Esophagus muscularis mucosa (tissue), 4 donors: ENCODE results near the gene ANKRD16. TPM values are rescaled to one million over a fixed set of nuclear protein-coding genes. Genes with fewer than 3 reads are reported as not detected.

Experiments used
- DNase-seq: peaks from one replicate; pipeline ENCODE4 v3.0.0-alpha.2; 2017; ENCODE audit errors: extremely low spot score
- H3K27ac ChIP-seq, 4 donors: fragments of 200-600 bp; sonication (generic); replicated peaks in 1 of 4; 1 replicate in 3 of 4; 2 replicates in 1 of 4; pipeline ENCODE4 v1.5.1; 2016 to 2019; ENCODE audit warnings: mild to moderate bottlenecking in 1 of 4
- H3K27me3 ChIP-seq, 4 donors: fragments of 200-600 bp; sonication (generic); one replicate each; pipeline versions ENCODE4 v1.5.1 to v1.6.0; 2016 to 2019
- H3K36me3 ChIP-seq, 4 donors: fragments of 200-600 bp; sonication (generic); one replicate each; pipeline ENCODE4 v1.5.1; 2016 to 2019
- H3K4me1 ChIP-seq, 4 donors: fragments of 200-600 bp; sonication (generic); one replicate each; pipeline ENCODE4 v1.5.1; 2016 to 2019
- H3K4me3 ChIP-seq, 4 donors: fragments of 200-600 bp; sonication (generic); 1 replicate in 2 of 4; 2 replicates in 2 of 4; pipeline ENCODE4 v1.5.1; 2016 to 2019; ENCODE audit warnings: mild to moderate bottlenecking in 4 of 4, moderate library complexity in 1 of 4
- H3K9me3 ChIP-seq, 4 donors: fragments of 200-600 bp; sonication (generic); 1 replicate in 3 of 4; 2 replicates in 1 of 4; pipeline ENCODE4 v1.5.1; 2016 to 2019
- EP300 ChIP-seq: sonication (generic); formaldehyde crosslinking; IDR thresholded peaks from one replicate; pipeline ENCODE4 v1.6.1; 2017; ENCODE audit warnings: antibody characterized with exemption
- POLR2A ChIP-seq: fragments of 450-650 bp; IDR thresholded peaks from one replicate; pipeline ENCODE4 v1.6.1; 2017; ENCODE audit warnings: antibody characterized with exemption, moderate library complexity, mild to moderate bottlenecking, low read depth
- POLR2AphosphoS5 ChIP-seq, 2 donors: sonication (generic); formaldehyde crosslinking; IDR thresholded peaks; one replicate each; pipeline ENCODE4 v1.6.1; 2017; ENCODE audit warnings: antibody characterized with exemption in 2 of 2
- WGBS: methylation state at CpG from one replicate; pipeline ENCODE4 v1.1.5; 2018; 5-methylcytosine and 5-hydroxymethylcytosine counted together
- intact Hi-C: fragments of 100-400 bp; cut with DNase I; formaldehyde crosslinking; loops from one replicate; pipeline ENCODE4 v1.15.1; 2023
- total RNA-seq, 4 donors: library from RNA; depleted of rRNA; stranded (reverse); fragments of >200 nt; gene quantifications; one replicate each; pipeline versions ENCODE4 v1.1.0 to v1.2.1, GENCODE V29; 2016
- TF ChIP-seq, protein P1 (sequence below), 3 experiments: fragments of 200-600 bp in 2 of 3; fragments of 450-650 bp in 1 of 3; sonication (generic) in 2 of 3; IDR thresholded peaks; one replicate each; pipeline ENCODE4 v1.5.1; 2017 to 2019; ENCODE audit warnings: antibody characterized with exemption in 3 of 3, mild to moderate bottlenecking in 2 of 3, moderate library complexity in 1 of 3

ANKRD16 gene
- total RNA-seq, result 1 to 10 TPM; 5.1 to 9.0 (median 5.9) TPM

DNA sequence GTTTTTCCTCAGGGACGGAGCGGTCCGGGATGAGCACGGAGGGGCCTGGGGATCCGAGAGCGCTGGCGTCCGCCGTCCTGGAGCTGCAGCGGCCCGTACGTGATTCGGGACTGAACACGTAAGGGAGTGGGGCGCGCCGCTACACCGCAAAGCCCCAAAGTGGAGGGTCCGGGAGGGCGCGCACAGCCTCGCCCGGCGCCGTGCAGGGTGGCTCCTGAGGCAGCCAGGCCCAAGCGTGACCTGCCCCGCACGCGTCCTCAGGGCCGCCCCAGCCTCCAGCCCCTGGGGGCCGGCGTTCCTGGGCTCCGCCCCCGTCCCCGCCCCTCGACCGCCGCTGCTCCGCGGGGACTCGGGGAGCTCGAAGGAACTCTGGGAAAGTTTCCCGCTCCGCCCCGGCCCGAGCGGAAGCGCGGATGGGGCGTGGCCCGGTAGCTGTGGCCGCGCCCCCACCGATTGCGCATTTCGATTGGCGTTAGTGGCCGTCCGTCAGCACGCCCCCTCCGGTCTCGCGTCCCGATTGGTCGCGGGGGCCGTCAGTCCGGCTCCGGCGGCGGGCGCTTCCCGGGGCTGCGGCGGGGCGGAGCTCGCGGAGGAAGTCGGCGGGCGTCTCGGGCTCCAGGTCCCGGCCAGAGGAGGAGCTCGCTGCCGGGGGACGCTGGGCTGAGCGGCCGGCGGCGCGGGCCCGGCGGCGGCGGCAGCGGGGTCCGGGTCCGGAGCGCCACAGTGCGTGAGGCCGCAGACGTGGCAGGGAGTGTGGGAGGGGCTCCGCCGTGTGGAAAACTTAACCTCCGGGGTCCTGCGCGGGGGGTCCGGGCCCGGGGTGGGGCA is at the start of gene ANKRD16, which contains the start of gene FBH1:
Gene ANKRD16 (minus strand): TSS at position 270 of the 828 bp plus-strand sequence. CDS start 539 bp downstream, outside the sequence.
Gene FBH1 (plus strand): TSS at position 620 of the 828 bp plus-strand sequence. CDS start 103 bp downstream, at position 723.
- Histone ChIP-seq H3K4me1 (peaks cover 39 to 56% (median 48%) of the 10 kb centered on the region in 4 donors), H3K36me3 (peaks cover 7 to 39% (median 18%) of the 10 kb centered on the region in 4 donors), H3K4me3 (peak within 1 kb of the TSS; percentile 84 to 94 (median 90)), H3K27ac (peak within 1 kb of the TSS; percentile 80 to 93 (median 90)), H3K27me3 (no peaks in the 10 kb centered on the region), H3K9me3 (no peaks in the 10 kb centered on the region)
- intact Hi-C loops, result loop anchor here (5.0 kb wide), 1 partner anchor 78 kb away; the partner anchor contains the start of gene GDI2
- WGBS, result under 1% methylated on average over 34 of the region's 109 CpGs
- TF ChIP-seq POLR2AphosphoS5 (IDR thresholded peaks at IDR 0.05), result peak; percentile 84 to 88
- no peak for TF ChIP-seq EP300
- peak; percentile 52 for TF ChIP-seq POLR2A
- TF ChIP-seq, protein P1, sequence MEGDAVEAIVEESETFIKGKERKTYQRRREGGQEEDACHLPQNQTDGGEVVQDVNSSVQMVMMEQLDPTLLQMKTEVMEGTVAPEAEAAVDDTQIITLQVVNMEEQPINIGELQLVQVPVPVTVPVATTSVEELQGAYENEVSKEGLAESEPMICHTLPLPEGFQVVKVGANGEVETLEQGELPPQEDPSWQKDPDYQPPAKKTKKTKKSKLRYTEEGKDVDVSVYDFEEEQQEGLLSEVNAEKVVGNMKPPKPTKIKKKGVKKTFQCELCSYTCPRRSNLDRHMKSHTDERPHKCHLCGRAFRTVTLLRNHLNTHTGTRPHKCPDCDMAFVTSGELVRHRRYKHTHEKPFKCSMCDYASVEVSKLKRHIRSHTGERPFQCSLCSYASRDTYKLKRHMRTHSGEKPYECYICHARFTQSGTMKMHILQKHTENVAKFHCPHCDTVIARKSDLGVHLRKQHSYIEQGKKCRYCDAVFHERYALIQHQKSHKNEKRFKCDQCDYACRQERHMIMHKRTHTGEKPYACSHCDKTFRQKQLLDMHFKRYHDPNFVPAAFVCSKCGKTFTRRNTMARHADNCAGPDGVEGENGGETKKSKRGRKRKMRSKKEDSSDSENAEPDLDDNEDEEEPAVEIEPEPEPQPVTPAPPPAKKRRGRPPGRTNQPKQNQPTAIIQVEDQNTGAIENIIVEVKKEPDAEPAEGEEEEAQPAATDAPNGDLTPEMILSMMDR (IDR thresholded peaks at IDR 0.05), result peak in 1 of 3 experiments; percentile 19
- DNase-seq, result peak; percentile 99

DNA sequence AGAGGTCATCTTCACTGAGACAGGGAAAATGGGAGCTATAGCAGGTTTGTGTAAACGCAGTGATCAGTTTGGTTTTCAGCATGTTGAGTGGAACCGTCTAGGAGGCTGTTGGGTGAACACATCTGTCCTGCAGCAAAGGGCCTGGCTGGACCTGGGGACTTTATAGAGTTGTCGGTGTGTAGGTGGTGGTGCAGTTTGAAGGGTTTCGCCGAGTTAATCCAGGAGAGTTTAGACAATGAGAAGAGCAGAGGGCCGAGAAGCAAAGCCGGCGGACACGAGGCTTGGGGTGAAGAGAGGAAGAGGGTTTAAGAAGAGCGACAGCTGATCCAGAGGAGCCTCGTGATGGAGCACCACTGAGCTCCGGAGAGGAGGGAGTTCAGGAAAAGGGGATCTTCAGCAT is 48.6 kb upstream of the ANKRD16 start:
- Histone ChIP-seq H3K27me3 (no peaks in the 10 kb centered on the region), H3K4me1 (peaks cover 7 to 19% (median 18%) of the 10 kb centered on the region in 4 donors), H3K4me3 (no peak overlapping the region), H3K36me3 (peaks cover 25 to 56% (median 47%) of the 10 kb centered on the region in 4 donors), H3K27ac (no peak overlapping the region), H3K9me3 (no peaks in the 10 kb centered on the region)
- 88% methylated on average over 12 of the region's 12 CpGs for WGBS
- DNase-seq, result no peak
- TF ChIP-seq, protein P1 (IDR thresholded peaks at IDR 0.05), result no peak
- no peak for TF ChIP-seq EP300
- no peak for TF ChIP-seq POLR2A
- no peak for TF ChIP-seq POLR2AphosphoS5 (IDR thresholded peaks at IDR 0.05)
- intact Hi-C loops, result no loop called here

DNA sequence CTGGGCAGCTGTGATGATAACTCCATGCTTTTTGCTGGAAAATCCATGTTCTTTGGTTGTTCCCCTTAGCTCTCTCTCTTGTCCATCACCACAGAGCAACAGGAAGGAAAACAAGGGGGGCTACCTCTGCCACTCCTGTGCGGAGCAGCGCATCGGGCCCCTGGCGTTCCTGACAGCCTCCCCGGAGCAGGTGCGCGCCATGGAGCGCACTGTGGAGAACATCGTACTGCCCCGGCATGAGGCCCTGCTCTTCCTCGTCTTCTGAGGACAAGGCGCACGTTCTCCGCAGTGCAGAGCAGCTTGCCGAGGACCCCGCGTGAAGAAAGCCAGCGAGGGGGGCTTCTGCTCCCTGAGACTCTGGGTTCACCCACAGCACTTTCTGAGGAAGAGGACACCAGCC is 47.3 kb upstream of the ANKRD16 start:
- no peak for DNase-seq
- Histone ChIP-seq H3K4me1 (peaks cover 0 to 14% (median 8%) of the 10 kb centered on the region in 4 donors), H3K27ac (no peak overlapping the region), H3K27me3 (no peaks in the 10 kb centered on the region), H3K36me3 (peaks cover 25 to 69% (median 58%) of the 10 kb centered on the region in 4 donors), H3K4me3 (no peak overlapping the region), H3K9me3 (no peaks in the 10 kb centered on the region)
- TF ChIP-seq, protein P1 (IDR thresholded peaks at IDR 0.05), result no peak
- TF ChIP-seq EP300 (no peak), POLR2AphosphoS5 (IDR thresholded peaks at IDR 0.05) (no peak), POLR2A (no peak)
- intact Hi-C loops, result no loop called here
- WGBS, result 95% methylated on average over 18 of the region's 18 CpGs

DNA sequence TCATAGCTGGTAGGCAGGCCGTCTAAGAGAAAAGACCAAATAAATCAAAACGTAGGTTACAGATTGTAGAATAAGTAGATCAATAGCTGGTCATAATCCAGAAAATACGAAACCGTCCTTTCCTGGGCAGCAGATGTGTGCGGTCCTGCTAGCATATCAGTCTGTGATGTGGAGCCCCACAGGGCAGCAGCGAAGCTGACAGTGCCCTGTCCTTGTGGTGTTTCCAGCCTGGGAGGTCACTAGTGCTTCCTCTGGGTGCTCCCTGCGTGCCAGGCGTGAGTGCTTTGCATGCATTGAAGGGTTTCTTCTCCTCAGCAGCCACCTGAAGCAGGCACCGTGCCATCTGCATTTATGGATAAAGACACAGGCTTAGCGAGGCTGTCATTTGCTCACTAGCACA is 45.9 kb upstream of the ANKRD16 start:
- intact Hi-C loops, result no loop called here

More for the DNA sequence above, 45.9 kb upstream of the ANKRD16 start:
- 92% methylated on average over 10 of the region's 10 CpGs for WGBS
- Histone ChIP-seq H3K36me3 (peaks cover 25 to 83% (median 71%) of the 10 kb centered on the region in 4 donors), H3K4me3 (no peak overlapping the region), H3K9me3 (no peaks in the 10 kb centered on the region), H3K27ac (no peak overlapping the region), H3K4me1 (peaks cover 0 to 5% (median 0%) of the 10 kb centered on the region in 4 donors), H3K27me3 (no peaks in the 10 kb centered on the region)
- no peak for TF ChIP-seq EP300
- no peak for TF ChIP-seq POLR2AphosphoS5 (IDR thresholded peaks at IDR 0.05)
- TF ChIP-seq, protein P1 (IDR thresholded peaks at IDR 0.05), result no peak
- no peak for TF ChIP-seq POLR2A
- no peak for DNase-seq
